ENCODE data around the gene DNAJC12.

DNA sequence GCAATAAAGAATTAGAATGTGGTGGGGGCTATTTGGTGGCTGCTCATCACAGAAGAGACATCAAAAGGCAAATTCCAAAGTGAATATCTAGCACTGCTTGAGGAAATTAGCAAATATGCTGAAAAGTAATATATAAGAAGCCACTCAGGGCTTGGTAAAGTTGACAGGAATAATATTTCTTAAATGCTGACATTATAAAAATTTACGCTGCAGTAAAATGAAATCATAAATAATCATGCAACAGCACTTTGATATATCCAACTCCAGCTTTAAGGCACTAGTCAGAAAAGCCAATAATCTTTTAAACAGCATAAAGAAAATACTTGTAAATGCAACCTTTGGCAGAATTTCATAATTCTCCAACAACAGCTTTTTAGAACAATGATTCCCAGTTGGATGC lies 36.9 kb downstream of the DNAJC12 start:
- no peak for TF ChIP-seq FOXA1 (IDR thresholded peaks at IDR 0.05)
- TF ChIP-seq SP1 (IDR thresholded peaks at IDR 0.05): no peak
- TF ChIP-seq CTBP1 (IDR thresholded peaks at IDR 0.05; ENCODE audit: borderline replicate concordance): no peak
- TF ChIP-seq ZNF384 (IDR thresholded peaks at IDR 0.05): no peak
- TF ChIP-seq, protein P1, sequence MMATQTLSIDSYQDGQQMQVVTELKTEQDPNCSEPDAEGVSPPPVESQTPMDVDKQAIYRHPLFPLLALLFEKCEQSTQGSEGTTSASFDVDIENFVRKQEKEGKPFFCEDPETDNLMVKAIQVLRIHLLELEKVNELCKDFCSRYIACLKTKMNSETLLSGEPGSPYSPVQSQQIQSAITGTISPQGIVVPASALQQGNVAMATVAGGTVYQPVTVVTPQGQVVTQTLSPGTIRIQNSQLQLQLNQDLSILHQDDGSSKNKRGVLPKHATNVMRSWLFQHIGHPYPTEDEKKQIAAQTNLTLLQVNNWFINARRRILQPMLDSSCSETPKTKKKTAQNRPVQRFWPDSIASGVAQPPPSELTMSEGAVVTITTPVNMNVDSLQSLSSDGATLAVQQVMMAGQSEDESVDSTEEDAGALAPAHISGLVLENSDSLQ (IDR thresholded peaks at IDR 0.05): no peak
- TF ChIP-seq TARDBP (IDR thresholded peaks at IDR 0.05): no peak
- no peak for TF ChIP-seq L3MBTL2 (conservative IDR thresholded peaks at IDR 0.05)
- TF ChIP-seq SUZ12 (IDR thresholded peaks at IDR 0.05): no peak
- no peak for TF ChIP-seq FOXK2 (IDR thresholded peaks at IDR 0.05)

All from HEK293T (cell line).